T-helper 2 cell (primary cell): ENCODE results near the gene ACADL.
"Not testable (repeated sequence)": the region's sequence is repeated elsewhere in the genome, so short reads cannot be mapped to it uniquely, and the experiment has no call there.

Experiments used
- DNase-seq, 5 experiments: peaks; one replicate each; pipeline versions ENCODE4 v3.0.0 to v3.0.0-alpha.2; 2012 to 2022

ACADL gene

GRCh38 chr2:210199186-210199765 lies 26.0 kb downstream of the ACADL start:
- DNase-seq = peak in 1 of 5 experiments; percentile 32

- no peak for DNase-seq
These were observed 26.9 kb downstream of the ACADL start for GRCh38 chr2:210198326-210198725.

GRCh38 chr2:210197720-210198119 lies 27.5 kb downstream of the ACADL start:
- no peak for DNase-seq

- DNase-seq = peak in 2 of 5 experiments; percentile 15 to 47
These were observed 30.0 kb downstream of the ACADL start for GRCh38 chr2:210195101-210195852.

GRCh38 chr2:210190345-210190744 lies 34.9 kb downstream of the ACADL start:
- no peak for DNase-seq

- DNase-seq = no peak
These were observed 35.7 kb downstream of the ACADL start for GRCh38 chr2:210189452-210190138.

- DNase-seq = peak in 1 of 5 experiments; percentile 48
These were observed 36.5 kb downstream of the ACADL start for GRCh38 chr2:210188755-210189154.

GRCh38 chr2:210188190-210188589 lies 37.1 kb downstream of the ACADL start:
- no peak for DNase-seq

GRCh38 chr2:210183936-210184335 lies 41.3 kb downstream of the ACADL start:
- peak in 1 of 5 experiments; percentile 59 for DNase-seq

GRCh38 chr2:210181606-210182088 lies 43.6 kb downstream of the ACADL start:
- DNase-seq = peak in 1 of 5 experiments; percentile 69

GRCh38 chr2:210181033-210181605 lies 44.1 kb downstream of the ACADL start:
- not testable (repeated sequence) for DNase-seq

- no peak for DNase-seq
These were observed 44.8 kb downstream of the ACADL start for GRCh38 chr2:210180477-210180876.

GRCh38 chr2:210179351-210179990 lies 45.8 kb downstream of the ACADL start:
- DNase-seq = no peak

GRCh38 chr2:210177769-210178168 lies 47.5 kb downstream of the ACADL start:
- DNase-seq = no peak

GRCh38 chr2:210177115-210177514 lies 48.1 kb downstream of the ACADL start:
- DNase-seq = not testable (repeated sequence)

- no peak for DNase-seq
These were observed 51.2 kb downstream of the ACADL start for GRCh38 chr2:210174086-210174485.

- DNase-seq = no peak
These were observed 53.0 kb downstream of the ACADL start for GRCh38 chr2:210172219-210172575.

GRCh38 chr2:210171309-210172218 lies 53.7 kb downstream of the ACADL start, which contains the start of gene KANSL1L:
TSS of gene KANSL1L (minus strand) at chr2:210171409. CDS start at chr2:210154582, 16,827 bp downstream.
- DNase-seq = peak; percentile 93 to 96 (median 94)

GRCh38 chr2:210170446-210171303 lies 54.6 kb downstream of the ACADL start:
- DNase-seq = peak; percentile 91 to 96 (median 93)

GRCh38 chr2:210170196-210170445 lies 55.1 kb downstream of the ACADL start:
- DNase-seq = no peak
